Bone marrow (tissue), 2 donors: ENCODE measurements around the gene SDCBP2.
"Not testable (repeated sequence)": the region's sequence is repeated elsewhere in the genome, so short reads cannot be mapped to it uniquely, and the experiment has no call there.

Experiments
- DNase-seq, 2 donors: peaks; one replicate each; lab custom pipeline; 2025; lab: John Stamatoyannopoulos, UW

Gene SDCBP2

DNA sequence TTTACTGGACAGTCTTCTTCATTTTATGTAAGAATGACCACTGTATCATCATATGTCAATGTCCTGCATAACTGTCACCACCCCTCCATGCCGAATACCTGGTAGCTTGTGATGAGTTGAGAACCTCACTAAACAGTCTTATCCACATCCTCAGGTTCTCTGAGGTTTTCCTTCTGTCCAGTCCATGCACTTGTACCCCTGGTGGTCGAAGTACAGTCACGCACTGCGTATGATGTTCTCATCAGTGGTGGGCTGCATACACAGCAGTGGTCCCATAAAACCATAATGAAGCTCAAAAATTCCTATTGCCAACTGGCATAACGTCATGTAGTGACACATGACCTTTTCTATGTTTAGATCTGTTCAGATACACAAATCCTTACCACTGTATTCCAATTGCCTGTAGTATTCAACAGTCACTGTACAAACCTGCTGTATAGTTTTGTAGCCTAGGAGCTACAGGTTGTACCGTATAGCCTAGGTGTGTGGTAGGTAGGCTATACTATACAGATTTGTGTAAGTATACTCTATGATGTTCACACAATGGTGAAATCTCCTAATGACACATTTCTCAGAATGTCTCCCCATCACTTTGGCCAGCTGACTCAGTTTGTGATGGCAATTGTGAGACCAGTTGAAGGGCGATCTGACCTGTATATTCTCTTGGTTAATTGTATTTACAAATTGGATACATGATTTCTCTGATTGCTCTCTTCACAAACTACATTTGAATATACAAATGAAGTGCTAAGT lies 31.3 kb upstream of the SDCBP2 start:
- no peak for DNase-seq

DNA sequence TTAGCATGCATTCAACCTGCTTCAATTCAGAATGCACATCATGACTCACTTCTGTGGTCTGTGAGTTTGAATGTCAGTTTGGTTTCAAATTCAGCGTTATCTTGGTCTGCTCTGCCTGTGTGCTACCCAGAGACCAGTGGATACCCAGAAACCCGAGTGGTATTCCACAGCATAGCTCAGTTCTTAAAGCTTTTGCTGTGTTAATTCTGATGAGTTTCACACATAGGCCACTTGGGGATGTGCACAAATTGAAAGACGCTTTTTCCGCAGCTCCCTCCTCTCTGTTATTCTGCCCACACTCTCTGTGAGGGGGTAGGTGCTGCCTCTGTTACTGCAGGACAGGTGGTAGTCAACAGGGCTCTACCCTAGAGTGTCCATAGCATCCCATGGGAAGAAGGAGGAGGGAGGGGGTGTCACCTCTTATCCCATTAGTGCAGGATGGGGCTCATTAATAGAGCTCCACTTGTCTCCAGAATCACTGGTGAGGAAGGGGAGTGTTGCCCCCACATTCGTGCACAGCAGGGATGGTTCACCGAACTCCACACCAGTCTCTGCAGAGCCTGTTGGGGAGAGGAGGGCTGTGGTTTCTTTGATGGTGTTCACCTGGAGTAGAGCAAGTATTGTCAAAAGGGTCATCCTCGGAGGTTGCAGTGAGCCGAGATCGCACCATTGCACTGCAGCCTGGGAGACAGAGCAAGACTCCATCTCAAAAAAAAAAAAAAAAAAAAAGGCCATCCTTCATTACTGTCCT lies 29.2 kb upstream of the SDCBP2 start:
- no peak for DNase-seq

- DNase-seq: no peak
Measured at GRCh38 chr20:1353956-1354355, 25.0 kb upstream of the SDCBP2 start.

DNA sequence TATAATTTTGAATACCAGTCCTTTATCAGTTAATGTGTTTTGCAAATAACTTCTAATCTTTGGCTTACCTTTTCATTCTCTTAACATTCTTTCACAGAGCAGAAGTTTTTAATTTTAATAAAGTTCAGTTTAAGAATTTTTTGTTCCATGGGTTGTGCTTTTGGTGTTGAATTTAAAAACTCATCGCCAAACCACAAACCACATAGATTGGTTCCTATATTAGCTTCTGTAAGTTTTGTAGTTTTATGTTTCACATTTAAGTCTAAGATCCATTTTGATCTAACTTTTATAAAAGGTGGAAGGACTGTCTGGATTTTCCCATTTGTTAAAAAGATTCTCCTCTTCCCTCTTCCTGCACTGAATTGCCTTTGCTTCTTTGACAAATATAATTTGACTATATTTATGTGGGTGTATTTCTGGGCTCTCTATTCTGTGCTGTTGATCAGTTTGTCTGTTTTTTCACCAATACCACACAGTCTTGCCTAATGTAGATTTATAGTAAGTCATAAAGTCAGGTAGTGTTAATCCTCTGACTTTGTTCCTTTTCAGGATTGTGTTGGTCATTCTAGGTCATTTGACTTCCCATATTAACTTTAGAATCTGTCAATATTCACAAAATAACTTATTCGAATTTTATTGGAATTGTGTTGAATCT lies 17.5 kb upstream of the SDCBP2 start:
- DNase-seq: no peak

GRCh38 chr20:1345756-1346093 lies 16.8 kb upstream of the SDCBP2 start:
- DNase-seq: no peak

GRCh38 chr20:1345030-1345755 lies 16.3 kb upstream of the SDCBP2 start:
- DNase-seq: no peak

DNA sequence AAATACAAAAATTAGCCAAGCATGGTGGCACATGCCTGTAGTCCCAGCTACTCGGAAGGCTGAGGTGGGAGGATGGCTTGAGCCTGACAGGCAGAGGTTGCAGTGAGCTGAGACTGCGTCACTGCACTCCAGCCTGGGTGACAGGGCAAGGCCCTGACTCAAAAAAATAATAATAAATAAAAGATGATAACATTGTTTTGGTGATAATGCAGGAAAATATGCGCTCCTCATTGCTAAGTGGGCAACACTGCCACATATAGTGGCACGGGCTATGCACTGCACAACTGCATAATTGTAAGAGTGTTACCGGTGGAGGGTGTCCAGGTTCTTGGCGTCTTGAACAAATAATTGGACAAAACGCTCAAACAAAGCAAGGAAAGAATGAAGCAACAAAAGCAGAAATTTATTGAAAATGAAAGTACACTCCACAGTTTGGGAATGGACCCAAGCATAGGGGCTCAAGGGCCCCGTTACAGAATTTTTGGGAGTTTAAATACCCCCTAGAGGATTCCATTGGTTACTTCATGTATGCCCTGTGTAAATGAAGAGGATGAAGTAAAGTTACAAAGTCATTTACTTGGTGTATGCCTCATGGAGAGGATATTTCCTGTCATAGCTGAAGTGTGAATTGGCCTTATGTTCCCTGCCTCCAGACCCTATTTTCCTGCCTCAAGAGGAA lies 14.6 kb upstream of the SDCBP2 start:
- DNase-seq: not testable (repeated sequence)

GRCh38 chr20:1341561-1342265 lies 12.8 kb upstream of the SDCBP2 start:
- no peak for DNase-seq

DNA sequence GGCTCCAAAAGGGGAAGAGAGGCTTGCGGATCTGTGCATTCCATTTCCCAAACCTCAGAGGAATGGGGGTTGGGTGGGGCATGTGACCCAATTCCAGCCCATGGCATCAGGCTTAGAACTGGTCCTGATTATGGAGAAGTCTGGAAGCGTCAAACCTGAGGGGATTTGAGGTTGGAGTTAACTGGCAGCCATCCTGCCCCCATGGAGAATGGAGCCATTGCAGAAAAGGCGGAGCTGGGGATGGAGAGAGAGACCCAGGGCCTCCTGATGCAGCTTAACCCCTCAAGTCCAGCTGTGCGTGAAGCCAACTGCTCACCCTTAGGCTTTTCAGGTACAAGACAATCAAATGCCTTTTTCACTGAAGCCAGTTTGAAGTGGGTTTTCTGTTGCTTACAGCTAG lies 9.9 kb upstream of the SDCBP2 start:
- no peak for DNase-seq

- no peak for DNase-seq
Measured at GRCh38 chr20:1338096-1338495, 9.2 kb upstream of the SDCBP2 start.

GRCh38 chr20:1337441-1337840 lies 8.5 kb upstream of the SDCBP2 start:
- no peak for DNase-seq

GRCh38 chr20:1336699-1337367 lies 7.9 kb upstream of the SDCBP2 start:
- DNase-seq: no peak

DNA sequence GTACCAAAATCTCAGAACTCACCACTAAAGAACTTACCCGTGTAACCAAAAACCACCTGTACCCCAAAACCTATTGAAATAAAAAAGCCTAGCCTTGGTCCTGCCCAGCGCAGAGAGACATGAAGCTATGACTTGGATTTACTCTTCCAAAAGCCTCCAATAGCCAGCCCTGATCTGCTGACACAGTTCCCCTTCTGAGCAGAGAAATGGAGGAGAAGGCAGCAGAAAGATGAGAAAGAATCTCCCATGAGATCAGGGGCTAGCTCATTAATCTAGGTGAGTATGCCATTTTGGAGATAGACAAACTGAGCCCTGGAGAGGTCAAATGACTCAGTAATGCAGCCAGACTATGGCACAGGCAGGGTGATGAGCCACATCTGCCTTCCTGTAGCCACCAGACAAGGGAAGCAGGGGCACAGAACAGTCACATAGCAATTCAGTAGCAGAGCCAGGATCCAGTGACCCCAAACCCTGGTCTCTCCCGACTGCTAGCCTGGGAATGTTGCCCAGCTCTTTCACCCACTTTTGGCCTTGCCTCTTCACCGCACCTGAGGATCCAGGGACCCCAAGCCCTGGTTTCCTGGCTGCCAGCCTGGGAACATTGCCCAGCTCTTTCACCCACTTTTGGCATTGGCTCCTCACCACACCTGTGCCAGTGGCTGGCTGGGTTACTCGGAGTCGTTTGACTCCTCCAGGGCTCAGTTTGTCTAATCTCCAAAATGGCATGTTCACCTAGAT lies 7.2 kb upstream of the SDCBP2 start:
- DNase-seq: no peak

DNA sequence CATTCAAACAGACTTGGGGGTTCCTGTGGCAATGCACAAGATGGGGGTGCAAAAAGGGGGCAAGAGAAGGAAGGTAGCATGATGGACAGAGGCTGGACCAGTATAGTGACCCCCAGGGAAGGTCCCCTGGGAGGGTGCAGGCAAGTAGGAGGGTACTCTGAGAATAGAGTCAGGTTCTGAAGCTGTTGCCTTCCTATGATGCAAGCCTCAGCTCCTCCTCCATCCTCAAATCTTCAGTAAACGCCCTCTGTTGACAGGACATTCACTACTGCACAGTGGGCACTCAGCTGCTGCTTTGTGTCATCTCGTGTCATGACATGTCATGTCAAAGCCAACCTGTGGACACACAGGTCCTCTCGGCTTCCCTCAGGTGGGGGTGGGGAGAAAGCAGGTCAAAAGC lies 5.8 kb upstream of the SDCBP2 start:
- no peak for DNase-seq

DNA sequence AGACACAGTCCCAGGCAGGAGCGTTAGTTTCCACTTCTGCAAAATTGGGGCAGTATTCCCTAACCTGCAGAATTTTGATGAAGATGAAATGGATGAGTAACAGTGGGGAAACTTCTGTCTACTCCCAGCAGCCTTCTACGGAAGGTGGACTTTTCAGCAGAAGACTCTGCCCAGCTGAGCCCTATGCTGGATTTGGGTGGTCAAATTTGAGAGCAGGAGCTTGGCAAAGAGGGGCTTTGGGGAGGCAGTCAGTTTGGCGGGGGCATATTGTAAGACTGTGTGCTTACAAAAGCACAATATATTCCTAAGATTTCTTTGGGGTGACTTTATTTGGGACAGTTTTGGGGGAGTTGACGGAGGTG lies 5.4 kb upstream of the SDCBP2 start:
- DNase-seq: no peak

- no peak for DNase-seq
Measured at GRCh38 chr20:1333462-1334369, 4.8 kb upstream of the SDCBP2 start.

DNA sequence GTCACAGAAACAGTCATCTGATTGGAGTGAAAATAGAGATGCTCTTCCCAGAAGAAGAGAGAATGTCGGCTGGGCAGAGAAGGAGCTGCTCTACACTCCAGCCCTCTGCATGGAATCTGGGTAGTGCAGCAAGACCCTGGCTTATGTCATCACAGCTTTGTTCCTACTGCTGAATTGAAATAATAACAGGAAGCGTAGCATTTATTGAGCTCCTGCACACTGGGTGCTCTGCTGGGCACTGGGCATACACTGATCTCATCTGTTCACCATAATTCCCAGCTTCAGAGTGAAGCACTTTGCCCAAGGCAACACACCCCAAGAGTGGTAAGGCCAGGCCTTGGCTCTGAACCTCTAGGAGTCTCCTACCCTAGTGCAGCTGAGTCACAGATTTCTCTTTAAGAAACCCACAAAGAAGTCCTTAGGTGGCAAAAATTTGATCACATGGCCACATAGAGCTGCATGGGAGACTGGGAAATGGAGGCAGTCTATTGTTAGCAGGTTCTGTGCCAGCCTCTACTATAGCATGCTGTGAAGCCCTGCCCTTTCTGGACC lies 3.9 kb upstream of the SDCBP2 start:
- no peak for DNase-seq

GRCh38 chr20:1331801-1332453 lies 3.0 kb upstream of the SDCBP2 start:
- DNase-seq: no peak
